ENCODE data around the gene CEP170B. TPM values are rescaled to one million over a fixed set of nuclear protein-coding genes. Genes with fewer than 3 reads are reported as not detected.
"Not testable (repeated sequence)": the region's sequence is repeated elsewhere in the genome, so short reads cannot be mapped to it uniquely, and the experiment has no call there.

The CEP170B gene
- total and polyA plus RNA-seq, 9 of the 15 experiments (the other 6 are each of a cell fraction or from before 2014, with no cell fraction given): 0.01 to 10.2 (median 2.2) TPM

GRCh38 chr14:104857931-104858330, 7.1 kb upstream of the CEP170B start:
- H3K27ac ChIP-seq (ENCODE audit: extremely low read depth, low read depth, low read length); H2AFZ ChIP-seq (ENCODE audit: low read depth, low read length); H4K20me1 ChIP-seq (replicated peaks; ENCODE audit: control insufficient read depth, insufficient read depth, low read length); H3K4me3 ChIP-seq; H3K4me2 ChIP-seq (ENCODE audit: insufficient read depth, low read length); H3K79me2 ChIP-seq (ENCODE audit: control insufficient read depth, insufficient read depth, low read length); in situ Hi-C loops (cut with MboI); H3K9ac ChIP-seq (ENCODE audit: insufficient read depth in 1 of 2, low read depth in 2 of 2, low read length in 2 of 2); H3K9me3 ChIP-seq (replicated peaks; ENCODE audit: control insufficient read depth, insufficient read depth, low read depth, low read length); ATAC-seq; BruUV-seq (replicated peaks); intact Hi-C loops (cut with micrococcal nuclease); H3K4me1 ChIP-seq (replicated peaks in 1 of 2; ENCODE audit: control insufficient read depth in 2 of 2, insufficient read depth in 2 of 2, low read length in 2 of 2); CTCF ChIA-PET (ENCODE audit: low intra/inter-chr PET ratio); DNase-seq (ENCODE audit: extremely low read depth in 1 of 4, low spot score in 3 of 4); FAIRE-seq; H3K9me1 ChIP-seq (ENCODE audit: control insufficient read depth, insufficient read depth, low read length); POLR2A ChIA-PET; H3K36me3 ChIP-seq (ENCODE audit: control insufficient read depth, insufficient read depth, low read length): not testable (repeated sequence)
- 58% methylated on average over 5 of the region's 6 CpGs for WGBS (ENCODE audit: insufficient coverage, low coverage, missing lambda C conversion rate)
- peaks cover 0 to 11% of the 10 kb centered on the region in 2 experiments; a peak in 2 of 5 replicates for H3K27me3 ChIP-seq (ENCODE audit: control insufficient read depth in 2 of 2, insufficient read depth in 2 of 2, low read length in 2 of 2)

GRCh38 chr14:104858811-104859426, 6.1 kb upstream of the CEP170B start:
- BruUV-seq (replicated peaks): no TSS peak

More at GRCh38 chr14:104858811-104859426, 6.1 kb upstream of the CEP170B start:
- intact Hi-C loops (cut with micrococcal nuclease) (no loop called here), in situ Hi-C loops (cut with MboI) (no loop called here)
- Histone ChIP-seq H3K4me2 (ENCODE audit: insufficient read depth, low read length) (no peak overlapping the region), H2AFZ (ENCODE audit: low read depth, low read length) (no peak overlapping the region), H3K9ac (ENCODE audit: insufficient read depth in 1 of 2, low read depth in 2 of 2, low read length in 2 of 2) (no peak overlapping the region), H3K27ac (ENCODE audit: extremely low read depth, low read depth, low read length) (no peak overlapping the region), H4K20me1 (replicated peaks; ENCODE audit: control insufficient read depth, insufficient read depth, low read length) (no peaks in the 10 kb centered on the region), H3K9me1 (ENCODE audit: control insufficient read depth, insufficient read depth, low read length) (no peaks in the 10 kb centered on the region), H3K4me1 (replicated peaks in 1 of 2; ENCODE audit: control insufficient read depth in 2 of 2, insufficient read depth in 2 of 2, low read length in 2 of 2) (peaks cover 0 to 12% of the 10 kb centered on the region in 2 experiments; a peak in 2 of 5 replicates), H3K4me3 (no peak overlapping the region), H3K79me2 (ENCODE audit: control insufficient read depth, insufficient read depth, low read length) (no peaks in the 10 kb centered on the region), H3K36me3 (ENCODE audit: control insufficient read depth, insufficient read depth, low read length) (no peaks in the 10 kb centered on the region), H3K27me3 (ENCODE audit: control insufficient read depth in 2 of 2, insufficient read depth in 2 of 2, low read length in 2 of 2) (peaks cover 0 to 1% of the 10 kb centered on the region in 2 experiments; a peak in 1 of 5 replicates), H3K9me3 (replicated peaks; ENCODE audit: control insufficient read depth, insufficient read depth, low read depth, low read length) (no peaks in the 10 kb centered on the region)
- CTCF ChIA-PET (ENCODE audit: low intra/inter-chr PET ratio): no interaction called here
- POLR2A ChIA-PET: no interaction called here
- DNase-seq (ENCODE audit: extremely low read depth in 1 of 4, low spot score in 3 of 4) (no peak), ATAC-seq (no peak), FAIRE-seq (no peak)
- 52% methylated on average over 6 of the region's 8 CpGs for WGBS (ENCODE audit: insufficient coverage, low coverage, missing lambda C conversion rate)
- no peak for TF ChIP-seq STAT5A (IDR thresholded peaks at IDR 0.05; ENCODE audit: borderline replicate concordance, low read length)
- TF ChIP-seq ZBTB26 (CRISPR knock-in tag; IDR thresholded peaks at IDR 0.05): no peak
- TF ChIP-seq THRB (CRISPR knock-in tag; conservative IDR thresholded peaks at IDR 0.05): no peak

Measured in K562 (cell line).